GM23248 (cell line): Measurements from ENCODE around the gene TNF.

Experiments
- EZH2 ChIP-seq: fragments of 200-600 bp; sonication (generic); IDR thresholded peaks from 2 replicates; pipeline ENCODE4 v1.6.1; 2018; ENCODE audit warnings: antibody characterized with exemption, mild to moderate bottlenecking; ENCODE audit not compliant: insufficient read depth, poor library complexity, severe bottlenecking
- EZH2phosphoT487 ChIP-seq: fragments of 200-600 bp; sonication (generic); IDR thresholded peaks from 2 replicates; pipeline ENCODE4 v1.6.1; 2018; ENCODE audit warnings: antibody characterized with exemption, moderate library complexity, mild to moderate bottlenecking, low read depth; ENCODE audit not compliant: insufficient read depth

DNA sequence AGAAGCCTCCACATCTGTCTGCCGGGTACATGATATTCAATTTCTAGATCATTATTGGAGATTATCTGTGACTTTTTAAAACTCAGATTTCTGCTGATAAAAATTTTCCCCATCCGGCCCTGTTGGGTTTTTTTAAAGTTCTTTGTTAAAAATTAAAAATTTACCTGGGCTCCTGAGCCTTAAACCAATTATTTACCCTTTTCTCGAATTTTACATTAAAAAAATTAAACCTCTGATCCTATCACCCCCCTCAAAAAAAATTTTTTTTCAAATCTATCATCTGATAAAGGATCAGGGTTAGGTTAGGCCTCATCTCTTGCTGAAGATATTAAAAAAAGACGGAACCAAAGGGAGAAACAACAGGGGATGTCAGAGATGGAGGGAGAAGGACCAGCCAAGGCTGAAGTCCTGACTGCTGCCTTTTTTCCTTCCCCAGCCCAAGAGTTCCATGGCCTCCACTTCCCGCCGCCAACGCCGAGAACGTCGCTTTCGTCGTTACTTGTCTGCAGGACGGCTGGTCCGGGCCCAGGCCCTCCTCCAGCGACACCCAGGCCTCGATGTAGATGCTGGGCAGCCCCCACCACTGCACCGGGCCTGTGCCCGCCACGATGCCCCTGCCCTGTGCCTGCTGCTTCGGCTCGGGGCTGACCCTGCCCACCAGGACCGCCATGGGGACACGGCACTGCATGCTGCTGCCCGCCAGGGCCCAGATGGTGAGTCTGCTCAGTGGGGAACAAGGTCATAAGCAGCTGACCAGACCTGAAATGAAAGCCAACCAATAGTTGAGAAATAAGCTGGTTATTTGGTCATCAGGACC lies 27.4 kb upstream of the TNF start:
- TF ChIP-seq EZH2: no peak
- no peak for TF ChIP-seq EZH2phosphoT487
